DOHH2 (cell line): ENCODE data around the gene GALNTL6.

ENCODE experiments used
- H3F3A ChIP-seq: fragments of 200-600 bp; sonication (generic), shearing (Covaris generic); 2 replicates; pipeline ENCODE4 v1.6.0; 2016; ENCODE audit warnings: antibody characterized with exemption, mild to moderate bottlenecking; ENCODE audit not compliant: control insufficient read depth, insufficient read depth
- H3K27ac ChIP-seq: fragments of 200-600 bp; sonication (generic); 2 replicates; pipeline ENCODE4 v1.5.1; 2014; ENCODE audit warnings: low read depth, mild to moderate bottlenecking, low read length, moderate library complexity
- H3K27me3 ChIP-seq: fragments of 200-600 bp; sonication (generic); 2 replicates; pipeline ENCODE4 v1.6.1; 2014; ENCODE audit warnings: mild to moderate bottlenecking, low read length, mixed read lengths; ENCODE audit not compliant: control insufficient read depth
- H3K36me3 ChIP-seq: fragments of 200-600 bp; sonication (generic); 2 replicates; pipeline ENCODE4 v1.6.1; 2014; ENCODE audit warnings: mild to moderate bottlenecking, low read length, moderate library complexity, mixed read lengths; ENCODE audit not compliant: control insufficient read depth
- H3K4me1 ChIP-seq: fragments of 200-600 bp; sonication (generic); 2 replicates; pipeline ENCODE4 v1.6.1; 2014; ENCODE audit warnings: mild to moderate bottlenecking, low read length, mixed read lengths; ENCODE audit not compliant: control insufficient read depth
- H3K4me2 ChIP-seq: fragments of 200-600 bp; sonication (generic); 2 replicates; pipeline ENCODE4 v1.6.0; 2014; ENCODE audit warnings: mild to moderate bottlenecking, low read length, moderate library complexity
- H3K4me3 ChIP-seq: fragments of 200-600 bp; sonication (generic); 2 replicates; pipeline ENCODE4 v1.5.1; 2014; ENCODE audit warnings: mild to moderate bottlenecking, low read length, mixed read lengths
- H3K79me2 ChIP-seq: fragments of 200-600 bp; sonication (generic); 2 replicates; pipeline ENCODE4 v1.6.1; 2014; ENCODE audit warnings: mild to moderate bottlenecking, low read length, mixed read lengths; ENCODE audit not compliant: control insufficient read depth
- H3K9me2 ChIP-seq: fragments of 200-600 bp; sonication (generic); replicated peaks from 2 replicates; pipeline ENCODE4 v1.6.1; 2014; ENCODE audit warnings: mild to moderate bottlenecking, low read length, mixed read lengths; ENCODE audit not compliant: control insufficient read depth
- H3K9me3 ChIP-seq: fragments of 200-600 bp; sonication (generic); 2 replicates; pipeline ENCODE4 v1.6.1; 2014; ENCODE audit warnings: antibody characterized with exemption, low read length, mixed read lengths; ENCODE audit not compliant: control insufficient read depth, insufficient read depth
- H4K20me1 ChIP-seq: fragments of 200-600 bp; sonication (generic); 2 replicates; pipeline ENCODE4 v1.6.0; 2014; ENCODE audit warnings: low read depth, mild to moderate bottlenecking, antibody characterized with exemption, low read length, moderate library complexity; ENCODE audit not compliant: control insufficient read depth, insufficient read depth
- CTCF ChIP-seq: fragments of 200-600 bp; sonication (generic); IDR thresholded peaks from one replicate; pipeline ENCODE4 v1.5.1; 2014; ENCODE audit warnings: antibody characterized with exemption, mild to moderate bottlenecking, low read depth, low read length; ENCODE audit not compliant: poor library complexity, severe bottlenecking
- EZH2phosphoT487 ChIP-seq: fragments of 200-600 bp; sonication (generic); IDR thresholded peaks from 2 replicates; pipeline ENCODE4 v1.6.1; 2017; ENCODE audit warnings: borderline replicate concordance, mild to moderate bottlenecking, antibody characterized with exemption, low read length, moderate library complexity, mixed read lengths

Gene GALNTL6

GRCh38 chr4:171843456-171843855 lies 30.3 kb downstream of the GALNTL6 start:
- Histone ChIP-seq H4K20me1 (no peaks in the 10 kb centered on the region), H3K9me3 (no peaks in the 10 kb centered on the region), H3K4me2 (no peak overlapping the region), H3K27ac (no peak overlapping the region), H3F3A (no peaks in the 10 kb centered on the region), H3K4me1 (no peaks in the 10 kb centered on the region), H3K36me3 (no peaks in the 10 kb centered on the region), H3K27me3 (no peaks in the 10 kb centered on the region), H3K4me3 (no peak overlapping the region), H3K79me2 (no peaks in the 10 kb centered on the region), H3K9me2 (no peaks in the 10 kb centered on the region)
- TF ChIP-seq CTCF (no peak), EZH2phosphoT487 (no peak)

DNA sequence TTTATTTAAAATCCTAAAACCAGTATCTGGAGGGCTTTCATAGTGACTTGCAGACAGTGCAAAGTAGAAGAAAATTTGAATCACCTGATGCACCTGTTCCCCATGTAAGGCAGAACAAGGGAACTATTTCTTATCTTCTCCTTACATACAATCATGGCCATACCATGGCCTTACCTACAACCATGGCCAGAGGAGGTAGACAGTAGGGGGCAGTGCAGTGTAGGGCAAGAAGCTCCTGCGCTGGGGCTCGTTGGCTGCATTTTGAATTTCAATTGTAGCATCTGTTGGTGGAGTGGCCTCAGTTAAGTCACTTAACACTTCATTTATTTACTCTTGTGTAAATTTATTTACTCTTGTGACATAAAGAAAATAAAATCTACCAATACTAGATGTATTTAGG lies 33.0 kb downstream of the GALNTL6 start:
- H3K27ac ChIP-seq: no peak overlapping the region
- no peak for TF ChIP-seq EZH2phosphoT487
- peak; percentile 59 for TF ChIP-seq CTCF
- no peaks in the 10 kb centered on the region for H3K36me3 ChIP-seq
- H3K79me2 ChIP-seq: no peaks in the 10 kb centered on the region
- no peak overlapping the region for H3K4me2 ChIP-seq
- H3K9me2 ChIP-seq: no peaks in the 10 kb centered on the region
- H3K9me3 ChIP-seq: no peaks in the 10 kb centered on the region
- H3K4me1 ChIP-seq: peaks cover 6% of the 10 kb centered on the region; the same call in 1 of the 2 replicates
- no peaks in the 10 kb centered on the region for H3K27me3 ChIP-seq
- H3K4me3 ChIP-seq: no peak overlapping the region
- H3F3A ChIP-seq: no peaks in the 10 kb centered on the region
- H4K20me1 ChIP-seq: no peaks in the 10 kb centered on the region

GRCh38 chr4:171846893-171847292 lies 33.7 kb downstream of the GALNTL6 start:
- Histone ChIP-seq H3K4me1 (peaks cover 13% of the 10 kb centered on the region), H3K4me2 (no peak overlapping the region), H3K79me2 (no peaks in the 10 kb centered on the region), H3F3A (no peaks in the 10 kb centered on the region), H3K9me3 (no peaks in the 10 kb centered on the region), H3K4me3 (no peak overlapping the region), H3K27me3 (no peaks in the 10 kb centered on the region), H3K36me3 (no peaks in the 10 kb centered on the region), H3K9me2 (no peaks in the 10 kb centered on the region), H4K20me1 (no peaks in the 10 kb centered on the region), H3K27ac (no peak overlapping the region)
- TF ChIP-seq EZH2phosphoT487 (no peak), CTCF (no peak)

DNA sequence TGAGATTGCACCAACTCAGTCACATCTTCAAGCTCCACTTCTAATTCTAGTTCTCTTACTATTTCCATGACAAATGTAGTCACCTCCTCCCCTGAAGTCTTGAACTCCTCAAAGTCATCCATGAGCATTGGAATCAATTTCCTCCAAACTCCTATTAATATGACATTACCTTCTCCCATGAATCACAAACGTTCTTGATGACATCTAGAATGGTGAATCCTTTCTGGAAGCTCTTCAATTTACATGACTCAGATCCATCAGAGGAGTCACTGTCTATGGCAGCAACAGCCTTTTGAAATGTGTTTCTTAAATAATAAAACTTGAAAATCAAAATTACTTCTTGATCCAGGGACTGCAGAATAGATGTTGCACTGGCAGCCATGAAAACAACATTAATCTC lies 34.5 kb downstream of the GALNTL6 start:
- H3K36me3 ChIP-seq: no peaks in the 10 kb centered on the region
- peaks cover 19% of the 10 kb centered on the region for H3K4me1 ChIP-seq
- H3K9me2 ChIP-seq: no peaks in the 10 kb centered on the region
- no peaks in the 10 kb centered on the region for H3K27me3 ChIP-seq
- no peaks in the 10 kb centered on the region for H3K9me3 ChIP-seq
- TF ChIP-seq EZH2phosphoT487 (no peak), CTCF (no peak)
- H3K79me2 ChIP-seq: no peaks in the 10 kb centered on the region
- H3K4me3 ChIP-seq: no peak overlapping the region
- no peak overlapping the region for H3K4me2 ChIP-seq
- no peaks in the 10 kb centered on the region for H4K20me1 ChIP-seq
- H3F3A ChIP-seq: no peaks in the 10 kb centered on the region
- H3K27ac ChIP-seq: no peak overlapping the region
